Stimulated activated CD4-positive, alpha-beta T cell treated with anti-CD3 and anti-CD28 coated beads, Interleukin-15, amount 100 ng/mL, for 24 hours (primary cell): ENCODE data around the gene RDH11.
"Not testable (repeated sequence)": the region's sequence is repeated elsewhere in the genome, so short reads cannot be mapped to it uniquely, and the experiment has no call there.

Experiments
- DNase-seq: peaks from one replicate; pipeline ENCODE4 v3.0.0-alpha.2; 2020

Gene RDH11

GRCh38 chr14:67703997-67704396 lies 8.4 kb upstream of the RDH11 start:
- no peak for DNase-seq

DNA sequence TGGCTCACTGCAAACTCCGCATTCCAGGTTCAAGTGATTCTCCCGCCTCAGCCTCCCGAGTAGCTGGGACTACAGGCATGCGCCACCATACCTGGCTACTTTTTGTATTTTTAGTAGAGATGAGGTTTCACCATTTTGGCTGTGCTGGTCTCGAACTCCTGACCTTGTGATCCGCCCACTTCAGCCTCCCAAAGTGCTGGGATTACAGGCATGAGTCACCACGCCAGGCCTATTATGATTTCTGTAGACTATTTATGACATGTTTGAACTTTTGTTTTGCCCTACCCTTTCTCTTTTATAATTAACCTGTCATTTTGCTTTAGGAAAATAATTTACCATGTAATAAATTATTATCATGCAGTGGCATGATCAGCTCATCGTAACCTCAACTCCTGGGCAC lies 5.9 kb upstream of the RDH11 start, which contains the start of gene RDH12:
Gene RDH12, plus strand, starts transcription at position 395 of the 400 bp plus-strand sequence. CDS start 20,757 bp downstream, outside the sequence.
- DNase-seq, result not testable (repeated sequence)

DNA sequence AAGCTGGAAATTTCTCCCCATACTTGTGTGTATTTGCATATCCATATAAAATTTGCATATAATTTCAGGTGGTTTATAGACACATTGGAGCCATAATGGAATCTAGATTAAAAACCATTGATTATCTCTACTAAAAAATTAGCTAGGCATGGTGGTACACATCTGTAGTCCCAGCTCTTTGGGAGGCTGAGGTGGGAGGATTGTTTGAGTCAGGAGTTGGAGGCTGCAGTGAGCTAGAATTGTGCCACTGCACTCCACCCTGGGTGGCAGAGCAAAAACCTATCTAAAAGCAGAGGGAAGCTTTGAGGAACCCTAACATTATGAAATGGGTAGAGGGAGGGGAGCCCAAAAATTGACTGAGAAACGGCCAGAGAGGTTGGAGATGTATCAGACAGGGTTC lies 2.6 kb upstream of the RDH11 start:
- no peak for DNase-seq

DNA sequence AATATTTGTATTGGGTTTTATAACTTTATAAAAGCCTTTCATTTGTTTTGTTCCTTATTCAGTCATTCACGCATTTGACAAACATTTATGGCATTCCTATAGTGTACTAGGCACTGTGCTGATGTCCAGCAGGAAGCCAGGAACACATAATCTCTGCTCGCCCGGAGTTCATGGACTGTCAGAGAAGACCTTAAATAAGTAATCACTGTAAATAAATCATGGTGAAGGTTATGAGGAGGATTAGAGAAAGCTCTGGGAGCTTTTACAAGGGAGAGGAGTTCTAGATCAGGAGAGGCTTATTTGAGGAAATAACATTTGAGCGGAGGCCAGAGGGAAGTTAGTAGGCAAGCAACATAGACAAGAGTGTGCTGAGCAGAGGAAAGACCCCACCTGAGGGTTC lies 1.4 kb upstream of the RDH11 start:
- no peak for DNase-seq

- DNase-seq, result peak; percentile 89
Observed at GRCh38 chr14:67694791-67695393, 672 bp downstream of the RDH11 start.

GRCh38 chr14:67690011-67690410 lies 5.6 kb downstream of the RDH11 start:
- DNase-seq, result no peak

DNA sequence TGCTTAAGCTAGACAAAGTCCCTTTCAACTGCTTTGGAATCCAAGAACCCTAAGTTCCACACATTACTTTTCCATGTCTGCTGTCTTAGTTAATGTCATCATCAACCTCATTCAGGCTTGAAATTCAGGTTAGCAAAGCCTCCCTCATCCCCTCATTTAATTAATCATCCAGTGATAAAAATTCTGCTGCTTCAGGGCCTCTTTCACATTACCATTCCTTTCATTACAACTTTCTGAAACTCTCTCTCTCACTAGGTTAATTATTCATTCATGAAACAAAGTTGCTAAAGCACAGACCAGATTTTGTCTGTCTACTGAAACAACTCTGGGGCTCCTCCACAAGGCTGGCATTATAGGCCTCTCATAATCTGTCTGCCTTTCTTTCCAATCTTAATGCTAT lies 11.7 kb downstream of the RDH11 start:
- DNase-seq, result no peak

DNA sequence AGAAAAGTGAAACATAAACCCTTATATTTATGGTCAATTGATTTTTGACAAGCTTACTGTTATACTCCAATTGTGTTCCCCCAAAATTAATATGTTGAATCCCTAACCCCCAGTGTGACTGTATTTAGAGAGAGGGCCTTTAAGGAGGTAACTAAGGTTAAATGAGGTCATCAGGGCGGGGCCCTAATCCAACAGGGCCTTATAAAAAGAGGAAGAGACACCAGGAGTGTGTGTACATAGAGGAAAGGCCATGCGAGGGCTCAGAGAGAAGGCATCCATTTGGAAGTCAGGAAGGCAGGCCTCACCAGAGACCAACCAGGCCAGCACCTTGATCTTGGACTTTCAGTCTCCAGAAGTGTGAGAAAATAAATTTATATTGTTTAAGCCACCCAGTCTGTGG lies 14.6 kb downstream of the RDH11 start:
- no peak for DNase-seq

DNA sequence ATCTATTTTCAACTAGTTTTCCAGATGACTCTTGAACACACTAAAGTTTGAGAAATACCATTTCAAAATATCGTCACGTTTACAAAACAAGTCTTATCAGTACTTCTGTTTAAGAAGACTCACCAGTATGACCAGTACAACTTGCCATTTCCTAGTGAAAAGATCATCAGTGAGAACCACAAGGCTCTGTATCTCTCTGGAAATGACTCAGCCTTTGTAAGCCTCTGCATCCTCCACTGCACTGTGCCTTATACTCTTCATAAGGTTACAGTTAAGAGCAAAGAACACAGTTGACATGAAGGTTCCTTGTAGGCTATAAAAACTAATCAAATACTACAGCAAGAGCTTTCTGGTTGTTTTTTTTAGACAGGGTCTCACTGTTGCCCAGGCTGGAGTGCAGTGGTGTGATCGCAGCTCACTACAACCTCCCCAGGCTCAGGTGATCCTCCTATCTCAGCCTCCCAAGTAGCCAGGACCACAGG lies 15.4 kb downstream of the RDH11 start:
- DNase-seq, result no peak

DNA sequence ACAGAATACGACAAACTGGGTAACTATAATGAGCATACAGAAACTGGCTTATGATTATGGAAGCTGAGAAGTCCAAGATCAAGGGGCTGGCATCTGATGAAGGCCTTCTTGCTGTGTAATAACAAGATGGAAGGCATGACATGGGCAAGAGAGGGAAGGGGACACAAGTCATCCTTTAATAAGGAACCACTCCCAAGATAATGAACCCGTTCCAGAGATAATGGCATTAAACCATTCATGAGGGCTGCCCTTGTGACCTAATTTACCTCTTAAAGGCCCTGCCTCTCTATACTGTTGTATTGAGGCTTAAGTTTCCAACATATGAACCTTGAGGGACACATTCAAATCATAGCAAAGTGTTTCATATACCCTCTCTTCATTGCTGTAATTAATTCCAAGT lies 16.6 kb downstream of the RDH11 start:
- DNase-seq, result no peak

- DNase-seq, result no peak
Observed at GRCh38 chr14:67675219-67675582, 20.4 kb downstream of the RDH11 start.

GRCh38 chr14:67674480-67675218 lies 20.9 kb downstream of the RDH11 start, which contains the start of gene VTI1B:
TSS of gene VTI1B (minus strand) at chr14:67674632. CDS start at chr14:67674489, 143 bp downstream.
- DNase-seq, result peak; percentile 83

GRCh38 chr14:67674139-67674479 lies 21.5 kb downstream of the RDH11 start:
- DNase-seq, result peak; percentile 77

DNA sequence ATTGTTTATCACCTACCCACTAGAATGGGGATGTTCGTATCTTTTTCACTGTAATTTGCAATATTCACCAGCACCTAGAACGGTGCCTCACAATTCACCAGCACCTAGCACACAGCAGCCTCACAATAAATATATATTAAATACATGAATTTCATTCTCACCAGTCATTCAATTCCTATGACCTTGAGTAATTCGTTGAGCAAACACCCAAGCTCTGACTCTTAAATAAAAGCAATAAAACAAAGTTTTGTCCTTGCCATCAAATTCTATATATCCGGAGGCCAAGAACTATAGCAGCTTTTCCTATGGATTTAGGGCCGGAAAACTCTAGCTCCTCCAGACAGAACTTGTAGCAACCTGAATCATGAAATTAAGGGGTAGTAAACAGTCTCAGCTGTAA lies 22.1 kb downstream of the RDH11 start:
- no peak for DNase-seq

- peak; percentile 10 for DNase-seq
Observed at GRCh38 chr14:67668559-67668958, 27.0 kb downstream of the RDH11 start.

DNA sequence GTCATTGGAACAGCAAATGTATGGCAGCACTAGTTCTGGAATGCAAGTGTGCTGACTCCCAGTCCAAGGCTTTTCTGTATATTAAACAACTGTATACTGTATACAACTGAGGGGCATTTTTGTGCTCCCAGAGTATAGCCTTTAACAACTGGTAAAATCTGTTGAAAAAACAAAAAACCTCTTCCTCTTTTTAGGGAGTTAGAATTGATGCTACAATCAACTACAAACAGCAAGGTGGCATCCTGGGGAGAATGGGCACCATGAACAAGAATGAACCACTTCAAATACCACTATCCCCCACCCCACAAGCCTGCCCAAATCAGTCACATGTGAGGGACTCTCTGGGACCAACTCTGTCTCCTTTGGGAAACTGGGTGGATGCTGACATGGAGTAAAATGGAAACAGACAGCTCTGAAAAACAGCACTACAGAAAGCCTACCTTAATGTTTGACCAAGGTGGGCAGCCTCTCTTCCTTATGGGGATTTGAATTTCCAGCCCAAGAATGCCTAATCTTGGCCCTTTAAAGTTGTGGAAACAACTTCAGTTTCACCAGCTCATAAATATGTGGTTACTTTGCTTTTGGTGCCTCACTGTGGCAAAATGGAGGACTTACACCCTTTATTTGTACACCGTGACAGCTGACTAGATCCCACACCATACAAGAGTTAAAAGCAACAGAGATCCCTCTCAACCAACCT lies 28.7 kb downstream of the RDH11 start:
- no peak for DNase-seq

DNA sequence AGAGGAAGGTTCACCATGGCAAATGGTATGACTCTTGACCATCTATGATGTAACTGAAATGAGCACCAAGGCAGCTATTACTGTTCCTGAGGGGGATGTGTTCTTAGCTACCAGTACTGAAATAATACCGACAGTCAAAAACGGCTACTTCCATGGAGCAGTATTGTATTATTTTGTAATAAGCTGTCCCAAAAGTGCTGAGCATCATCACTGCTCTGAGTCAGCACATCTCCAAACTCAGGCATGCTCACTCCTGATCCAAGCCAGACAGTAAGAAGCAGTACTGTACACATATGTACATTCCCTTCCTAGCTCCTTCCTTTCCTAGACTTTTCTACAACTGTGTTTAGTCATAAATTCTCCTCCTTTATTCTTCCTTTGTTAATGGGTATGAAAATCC lies 29.7 kb downstream of the RDH11 start:
- DNase-seq, result no peak

- no peak for DNase-seq
Observed at GRCh38 chr14:67663633-67664032, 31.9 kb downstream of the RDH11 start.

DNA sequence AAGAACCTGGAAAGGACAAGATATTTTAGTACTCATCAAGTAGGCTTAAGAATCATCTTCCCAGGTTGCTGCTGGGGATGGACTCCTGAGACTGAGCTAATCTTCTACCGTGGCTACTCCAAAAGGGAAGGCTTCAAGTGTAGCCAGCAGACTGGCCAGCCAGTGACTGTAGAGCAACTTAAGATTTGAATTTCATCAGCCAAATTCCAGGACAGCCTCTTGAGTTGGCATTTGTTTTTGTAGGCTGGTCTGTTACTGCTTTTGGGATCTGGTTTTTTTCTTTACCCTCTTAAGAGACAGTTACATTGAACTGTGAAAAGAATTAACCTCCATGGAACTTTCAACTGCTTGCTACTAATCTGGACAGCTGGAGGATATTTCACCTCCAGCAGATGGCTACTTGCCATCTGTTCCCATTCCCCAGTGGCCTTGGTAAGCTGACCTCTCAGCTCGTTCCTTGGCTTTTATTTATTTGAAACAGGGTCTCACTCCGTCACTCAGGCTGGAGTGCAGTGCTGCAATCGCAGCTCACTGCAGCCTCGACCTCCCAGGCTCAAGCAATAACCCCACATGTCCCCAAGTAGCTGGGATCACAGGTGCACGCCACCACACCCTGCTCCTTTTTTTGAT lies 41.8 kb downstream of the RDH11 start:
- DNase-seq, result no peak

- DNase-seq, result no peak
Observed at GRCh38 chr14:67652189-67652588, 43.4 kb downstream of the RDH11 start.

- DNase-seq, result no peak
Observed at GRCh38 chr14:67650694-67651093, 44.9 kb downstream of the RDH11 start.

DNA sequence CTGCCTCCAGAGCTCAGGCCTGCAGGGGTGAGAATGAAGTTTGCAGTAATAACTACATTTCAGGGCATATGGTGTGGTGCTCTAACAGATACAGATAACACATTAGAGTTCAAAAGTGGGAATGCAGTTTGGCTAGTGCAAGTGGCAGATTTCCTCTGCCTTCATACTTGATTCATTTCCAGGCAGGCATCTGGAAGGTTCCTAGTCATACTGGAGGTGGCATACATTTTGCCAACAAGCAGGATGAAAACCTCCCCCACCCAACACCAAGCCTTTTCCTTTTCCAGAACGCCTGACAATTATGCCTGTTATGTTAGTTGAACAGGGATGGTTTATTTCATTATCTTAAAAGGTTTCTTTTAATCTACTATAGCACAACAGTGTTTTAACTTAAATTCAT lies 45.4 kb downstream of the RDH11 start:
- no peak for DNase-seq

DNA sequence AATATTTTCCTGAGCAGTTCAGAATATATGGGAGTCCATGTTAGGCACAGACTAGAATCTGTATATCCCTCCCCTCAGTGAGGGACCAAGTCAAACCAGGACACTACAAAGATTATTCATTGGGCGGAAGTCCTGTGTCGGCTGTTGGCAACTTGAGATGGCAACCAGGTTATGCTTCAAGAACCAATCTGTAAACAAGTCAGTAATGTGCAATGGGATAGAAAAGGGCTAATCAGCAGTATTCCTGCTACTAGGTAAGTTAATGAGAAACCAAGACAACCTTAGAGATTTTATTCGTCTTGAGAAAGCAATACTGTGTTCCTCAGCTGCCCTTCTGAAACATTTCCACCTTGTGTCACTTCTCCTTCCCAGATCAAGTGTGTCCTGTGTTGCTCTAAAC lies 49.4 kb downstream of the RDH11 start:
- no peak for DNase-seq

- no peak for DNase-seq
Observed at GRCh38 chr14:67645414-67645813, 50.1 kb downstream of the RDH11 start.
